GM18870 (cell line): Measurements from ENCODE around the gene OR1L4.

Experiments used
- ATAC-seq: cut with Tn5 transposase; IDR thresholded peaks from one replicate; pipeline ENCODE4 v1.9.1; 2021; ENCODE audit warnings: moderate library complexity; ENCODE audit not compliant: unreplicated experiment

OR1L4 gene

GRCh38 chr9:122723690-122724089 lies at the start of gene OR1L4:
Gene OR1L4 (plus strand): TSS chr9:122723990. CDS start chr9:122723990, 0 bp downstream.
- ATAC-seq, result no peak

GRCh38 chr9:122684851-122685250 lies 38.9 kb upstream of the OR1L4 start:
- no peak for ATAC-seq

GRCh38 chr9:122695696-122696095 lies 28.1 kb upstream of the OR1L4 start:
- ATAC-seq, result no peak

GRCh38 chr9:122718038-122718437 lies 5.8 kb upstream of the OR1L4 start:
- ATAC-seq, result no peak

GRCh38 chr9:122719218-122719617 lies 4.6 kb upstream of the OR1L4 start:
- no peak for ATAC-seq

GRCh38 chr9:122742003-122742402 lies 18.2 kb downstream of the OR1L4 start, which contains the start of gene OR1L6:
Gene OR1L6 (plus strand): TSS chr9:122742303. CDS start chr9:122749848, 7,545 bp downstream.
- ATAC-seq, result no peak

- ATAC-seq, result no peak
Observed at GRCh38 chr9:122754825-122755224, 31.0 kb downstream of the OR1L4 start.

GRCh38 chr9:122767817-122768216 lies 44.0 kb downstream of the OR1L4 start:
- no peak for ATAC-seq
